HEK293T (cell line): Measurements from ENCODE around the gene LCP2.

Experiments used
- BHLHE40 ChIP-seq: fragments of 450-650 bp; IDR thresholded peaks from 2 replicates; pipeline ENCODE4 v1.6.1; 2016; ENCODE audit warnings: mild to moderate bottlenecking, moderate library complexity, borderline replicate concordance
- CTBP1 ChIP-seq: fragments of 450-650 bp; IDR thresholded peaks from 2 replicates; pipeline ENCODE4 v1.6.1; 2016; ENCODE audit warnings: borderline replicate concordance
- FOXA1 ChIP-seq: fragments of 450-650 bp; IDR thresholded peaks from 2 replicates; pipeline ENCODE4 v1.6.1; 2016; ENCODE audit warnings: mild to moderate bottlenecking
- FOXK2 ChIP-seq: fragments of 450-650 bp; IDR thresholded peaks from 2 replicates; pipeline ENCODE4 v1.6.1; 2016; ENCODE audit warnings: mild to moderate bottlenecking
- FOXM1 ChIP-seq: fragments of 450-650 bp; IDR thresholded peaks from 2 replicates; pipeline ENCODE4 v1.6.1; 2017; ENCODE audit warnings: mild to moderate bottlenecking, borderline replicate concordance
- NFRKB ChIP-seq: fragments of 450-650 bp; IDR thresholded peaks from 2 replicates; pipeline ENCODE4 v1.6.1; 2016; ENCODE audit warnings: mild to moderate bottlenecking, moderate library complexity
- SP1 ChIP-seq: fragments of 450-650 bp; IDR thresholded peaks from 2 replicates; pipeline ENCODE4 v1.6.1; 2017
- TARDBP ChIP-seq: fragments of 450-650 bp; IDR thresholded peaks from 2 replicates; pipeline ENCODE4 v1.6.1; 2016

- TF ChIP-seq FOXA1, result no peak
- TF ChIP-seq CTBP1, result no peak
- TF ChIP-seq BHLHE40, result no peak
- TF ChIP-seq NFRKB, result no peak
- TF ChIP-seq FOXM1, result no peak
- TF ChIP-seq TARDBP, result no peak
- TF ChIP-seq FOXK2, result no peak
- no peak for TF ChIP-seq SP1
These were observed 3.5 kb downstream of the LCP2 start for GRCh38 chr5:170294057-170294456.
